Measurements from ENCODE around the gene TNNI3.
"Not testable (repeated sequence)": the region's sequence is repeated elsewhere in the genome, so short reads cannot be mapped to it uniquely, and the experiment has no call there.

TNNI3 gene

DNA sequence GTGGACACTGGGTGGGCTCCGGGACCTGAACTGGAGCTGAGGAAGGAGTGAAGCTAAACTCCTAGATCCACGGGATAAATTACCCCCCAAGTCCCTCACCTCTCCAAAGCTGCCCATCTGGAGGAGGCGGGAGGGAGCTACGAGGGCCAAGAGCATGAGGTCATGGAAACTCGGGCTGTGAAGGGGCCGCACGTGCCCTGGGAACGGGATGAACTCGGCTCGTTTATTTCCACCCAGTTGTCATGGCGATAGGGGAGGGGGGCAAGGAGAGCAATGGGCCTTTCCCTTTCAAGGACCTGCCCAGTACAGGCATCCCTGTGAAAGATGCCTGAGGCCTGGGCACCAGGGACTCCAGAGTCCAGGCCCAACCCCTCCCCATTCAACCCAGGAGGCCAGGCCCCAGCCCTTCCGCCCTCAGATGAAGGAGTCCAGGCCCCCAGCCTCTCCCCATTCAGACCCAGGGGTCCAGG, 43.9 kb downstream of the TNNI3 start:
- no peak for DNase-seq (ENCODE audit: low read depth)

DNA sequence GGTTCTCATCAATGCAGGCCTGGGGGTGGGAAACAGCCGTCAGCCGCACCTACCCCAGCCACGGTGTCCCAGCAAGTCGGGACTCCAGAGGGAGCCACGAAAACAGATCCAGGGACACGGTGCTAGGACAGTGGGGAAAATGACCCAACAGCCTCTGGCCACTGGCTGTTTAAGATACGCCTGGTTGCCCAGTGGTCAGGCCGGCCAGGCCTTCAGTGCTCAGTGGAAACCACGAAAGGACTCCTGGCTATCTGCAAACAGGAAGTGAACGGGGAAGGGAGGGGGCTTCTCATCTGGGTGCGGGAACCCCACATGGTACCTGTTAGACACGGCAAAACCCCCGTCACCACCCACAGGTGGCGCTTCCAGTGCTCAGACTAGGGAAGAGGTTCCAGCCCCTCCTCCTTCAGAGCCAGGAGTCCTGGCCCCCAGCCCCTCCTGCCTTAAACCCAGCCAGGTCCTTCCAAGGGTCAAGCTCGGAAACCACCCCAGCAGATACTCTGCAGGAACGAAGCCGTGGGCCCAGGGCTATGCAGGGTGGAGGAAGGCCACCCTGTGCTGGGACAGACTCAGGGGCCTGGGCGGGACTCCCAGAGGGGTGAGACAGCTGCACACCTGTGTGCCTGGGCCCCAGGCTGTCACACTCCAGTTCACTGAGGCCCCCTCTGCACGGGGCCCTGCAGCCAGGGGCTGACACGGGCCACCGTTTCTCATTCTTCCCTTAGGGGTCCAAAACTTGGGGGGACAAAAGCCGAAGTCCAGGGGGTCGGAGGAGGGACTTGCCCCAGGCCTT, 44.6 kb downstream of the TNNI3 start:
- DNase-seq (ENCODE audit: low read depth) = no peak

DNA sequence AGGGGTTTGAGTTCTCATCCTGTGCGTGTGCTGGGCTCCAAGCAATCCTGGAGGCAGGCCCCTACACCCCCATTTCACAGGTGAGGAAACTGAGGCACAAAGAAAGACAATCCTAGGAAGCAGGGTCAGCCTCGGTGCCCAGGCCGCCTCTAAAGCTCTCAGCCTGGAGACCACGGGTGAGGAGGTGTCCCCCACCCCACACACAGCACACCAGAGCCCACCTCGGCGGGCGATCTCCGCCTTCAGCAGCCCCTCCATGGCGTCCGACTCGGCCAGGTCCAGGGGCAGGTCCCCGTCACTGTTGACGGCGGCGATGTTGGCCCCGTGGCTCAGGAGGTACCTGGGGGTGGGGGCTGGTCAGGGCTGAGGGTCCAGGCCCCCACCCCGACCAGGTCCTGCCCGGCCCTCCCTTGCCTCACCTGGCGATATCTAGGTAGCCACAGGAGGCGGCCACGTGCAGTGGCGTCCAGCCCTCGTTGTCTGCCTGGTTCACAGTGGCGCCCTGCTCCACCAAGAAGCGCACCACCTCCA, 45.2 kb downstream of the TNNI3 start:
- DNase-seq (ENCODE audit: low read depth) = no peak

DNA sequence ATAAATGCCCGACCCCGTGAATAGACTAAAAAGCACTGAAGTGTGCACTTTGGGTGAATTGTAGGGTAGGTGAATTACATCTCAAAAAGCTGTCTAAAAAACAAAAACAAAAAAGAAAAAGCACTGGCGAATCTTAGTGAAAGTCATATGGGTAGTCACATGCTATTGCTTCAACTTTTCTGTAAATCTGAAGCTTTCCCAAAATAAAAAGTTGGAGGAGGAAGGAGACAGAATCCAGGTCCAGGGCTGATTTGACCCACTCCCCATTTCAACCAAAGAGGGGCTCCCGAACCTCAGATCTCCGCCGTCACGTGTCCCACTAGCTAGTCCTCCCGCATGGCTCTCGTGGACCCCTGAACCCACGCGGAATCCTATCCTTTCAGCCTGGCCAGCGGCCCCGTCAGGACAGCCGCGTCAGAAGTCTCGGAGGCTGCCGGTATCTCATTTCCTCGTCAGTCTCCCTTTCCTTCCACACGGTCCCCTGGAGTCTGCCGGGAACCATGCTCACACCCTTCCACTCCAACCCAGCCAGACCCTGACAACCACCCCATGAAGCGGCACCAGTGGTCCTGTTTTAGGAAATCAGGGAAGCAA, 46.2 kb downstream of the TNNI3 start:
- DNase-seq (ENCODE audit: low read depth) = no peak

DNA sequence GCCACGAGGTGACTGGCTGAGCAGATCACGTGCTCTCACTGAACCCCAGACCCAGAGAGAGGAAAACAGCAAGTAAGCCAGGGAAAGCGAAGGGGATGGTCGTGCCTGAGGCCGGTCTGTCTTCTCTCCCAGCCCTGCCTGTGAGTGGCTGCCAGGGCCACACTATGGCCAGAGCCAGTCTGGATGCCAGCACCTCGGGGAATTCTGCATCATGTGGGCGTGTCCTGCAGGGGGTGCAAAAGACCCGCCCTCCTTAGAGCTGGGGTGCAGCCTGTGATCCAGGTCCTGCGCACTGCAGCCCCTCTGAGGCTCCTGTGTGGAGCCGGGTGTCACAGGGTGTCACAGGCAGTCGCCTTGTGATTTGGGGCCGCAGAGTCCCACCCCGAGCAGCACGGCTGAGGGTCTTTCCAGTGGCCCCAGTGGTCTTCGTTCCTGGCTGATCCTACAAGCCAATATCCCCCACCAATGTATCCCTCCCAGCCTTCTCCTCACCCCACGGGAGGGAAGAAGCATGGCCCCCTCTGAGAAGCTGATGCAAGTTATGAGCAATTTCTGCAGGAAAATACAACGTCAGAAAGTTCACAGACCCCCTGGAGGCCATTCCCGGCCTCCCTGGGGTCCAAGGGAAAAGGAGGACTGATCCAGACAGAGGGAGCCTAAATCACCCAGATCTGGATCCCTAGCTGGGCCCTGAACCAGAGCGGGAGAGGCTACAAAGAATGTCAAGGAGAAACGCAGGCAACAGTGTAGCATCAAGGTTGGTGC, 47.8 kb downstream of the TNNI3 start:
- DNase-seq (ENCODE audit: low read depth) = no peak

DNA sequence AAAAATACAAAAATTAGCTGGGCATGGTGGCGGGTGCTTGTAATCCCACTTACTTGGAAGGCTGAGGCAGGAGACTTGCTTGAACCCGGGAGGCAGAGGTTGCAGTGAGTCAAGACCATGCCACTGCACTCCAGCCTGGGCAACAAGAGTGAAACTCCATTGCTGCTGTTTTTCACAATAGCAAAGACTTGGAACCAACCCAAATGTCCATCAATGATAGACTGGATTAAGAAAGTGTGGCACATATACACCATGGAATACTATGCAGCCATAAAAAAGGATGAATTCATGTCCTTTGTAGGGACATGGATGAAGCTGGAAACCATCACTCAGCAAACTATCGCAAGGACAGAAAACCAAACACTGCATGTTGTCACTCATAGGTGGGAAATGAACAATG, 50.3 kb downstream of the TNNI3 start:
- not testable (repeated sequence) for DNase-seq (ENCODE audit: low read depth)

DNA sequence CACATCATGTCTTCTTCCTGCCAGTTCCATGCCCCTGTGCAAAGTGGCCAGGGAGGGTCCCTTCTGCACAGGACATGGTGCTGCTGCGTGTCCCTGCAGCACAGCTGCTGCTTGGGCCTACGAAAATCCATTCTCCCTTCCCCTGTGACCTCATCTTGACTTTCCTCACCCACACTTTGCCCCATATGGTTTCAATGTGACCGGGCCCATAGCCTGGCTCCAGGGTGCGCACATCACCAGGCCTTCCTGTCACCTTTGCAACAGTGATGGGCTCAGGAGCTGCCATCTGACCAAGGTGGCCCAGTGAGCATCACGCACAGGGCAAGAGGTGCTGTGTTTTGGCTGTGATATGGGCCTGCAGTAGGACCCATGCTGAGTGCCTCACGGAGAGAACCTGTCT, 50.9 kb downstream of the TNNI3 start:
- no peak for DNase-seq (ENCODE audit: low read depth)

DNA sequence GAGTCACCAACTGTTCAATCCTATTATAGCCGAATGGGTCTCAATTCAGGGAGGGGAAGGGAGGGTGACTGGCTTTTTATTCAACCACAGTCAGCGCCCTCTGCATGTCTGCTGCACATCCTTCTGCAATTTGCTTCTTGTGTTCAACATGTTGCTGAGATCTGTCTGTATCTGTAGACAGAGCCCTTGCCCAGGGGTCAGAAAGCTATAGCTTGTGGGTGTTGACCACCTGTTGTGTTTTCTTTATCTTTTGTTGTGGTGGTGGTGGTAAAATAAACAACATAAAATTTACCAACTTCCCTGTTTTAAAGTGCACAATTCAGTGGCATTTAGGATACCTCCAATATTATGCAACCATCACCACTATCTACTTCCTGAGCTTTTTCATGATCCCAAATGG, 52.3 kb downstream of the TNNI3 start:
- no peak for DNase-seq (ENCODE audit: low read depth)

DNA sequence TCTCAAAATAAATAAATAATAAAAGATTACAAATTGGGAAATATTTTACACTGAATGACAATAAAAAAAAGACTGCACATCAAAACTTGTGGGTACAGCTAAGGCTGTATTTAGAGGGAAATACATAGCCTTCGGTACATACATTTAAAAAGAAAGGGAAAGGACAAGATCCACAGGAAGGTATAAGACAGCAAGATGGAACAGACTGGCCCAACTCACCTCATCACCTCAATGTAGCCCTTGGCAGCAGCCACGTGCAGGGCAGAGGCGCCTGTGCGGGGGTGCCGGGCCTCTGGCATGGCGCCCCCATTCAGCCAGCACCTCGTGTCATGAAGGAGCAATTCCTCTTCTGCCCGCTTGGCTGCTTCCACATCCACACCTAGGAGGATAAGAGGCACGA, 54.3 kb downstream of the TNNI3 start:
- no peak for DNase-seq (ENCODE audit: low read depth)

Measured in HS-27A (cell line).